GM21381 (cell line): ENCODE data around the gene MID2.
"Not testable (repeated sequence)": the region's sequence is repeated elsewhere in the genome, so short reads cannot be mapped to it uniquely, and the experiment has no call there.

Experiments used
- ATAC-seq: cut with Tn5 transposase; IDR thresholded peaks from one replicate; pipeline ENCODE4 v1.9.1; 2021; ENCODE audit warnings: mild to moderate bottlenecking, moderate library complexity; ENCODE audit not compliant: unreplicated experiment

Gene MID2

DNA sequence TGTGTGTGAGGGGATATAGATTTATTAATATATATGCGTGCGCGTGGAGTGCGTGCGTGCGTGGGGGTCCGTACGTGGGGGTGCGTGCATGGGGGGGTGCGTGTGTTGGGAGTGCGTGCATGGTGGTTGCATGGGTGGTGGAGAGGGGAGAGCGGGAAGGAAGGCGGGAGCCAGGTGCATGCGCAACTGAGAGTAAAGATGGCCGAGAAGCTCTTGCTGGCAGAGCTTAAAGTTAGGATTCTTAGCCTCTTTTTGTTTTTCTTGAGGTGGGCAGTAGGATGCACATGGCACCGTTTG, 110.7 kb downstream of the MID2 start:
- no peak for ATAC-seq

DNA sequence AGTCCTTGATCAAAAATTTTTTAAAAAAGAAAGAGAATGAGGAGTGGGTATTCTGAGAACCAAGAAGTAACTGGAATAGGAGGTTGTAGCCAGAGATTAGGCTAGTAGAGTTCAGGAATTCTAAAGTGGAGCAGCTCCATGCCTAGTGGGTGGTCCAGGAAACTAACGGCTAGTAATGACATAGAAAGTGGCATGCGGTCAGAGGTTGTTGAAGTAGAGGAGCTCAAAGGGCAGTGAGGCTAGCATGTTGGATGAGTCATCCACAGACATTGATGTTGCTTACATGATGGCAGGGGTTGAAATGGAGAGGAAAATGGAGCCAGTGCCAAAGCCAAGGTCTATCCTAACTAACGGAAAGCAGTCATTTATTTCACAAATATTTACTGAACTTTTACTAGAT, 114.4 kb downstream of the MID2 start:
- ATAC-seq = no peak

DNA sequence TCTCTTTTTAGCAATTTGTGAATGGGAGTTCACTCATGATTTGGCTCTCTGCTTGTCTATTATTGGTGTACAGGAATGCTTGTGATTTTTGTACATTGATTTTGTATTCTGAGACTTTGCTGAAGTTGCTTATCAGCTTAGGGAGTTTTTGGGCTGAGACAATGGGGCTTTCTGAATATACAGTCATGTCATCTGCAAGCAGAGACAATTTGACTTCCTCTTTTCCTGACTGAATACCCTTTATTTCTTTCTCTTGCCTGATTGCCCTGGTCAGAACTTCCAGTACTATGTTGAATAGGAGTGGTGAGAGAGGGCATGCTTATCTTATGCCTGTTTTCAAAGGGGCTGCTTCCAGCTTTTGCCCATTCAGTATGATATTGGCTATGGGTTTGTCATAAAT, 129.7 kb downstream of the MID2 start:
- ATAC-seq = not testable (repeated sequence)

DNA sequence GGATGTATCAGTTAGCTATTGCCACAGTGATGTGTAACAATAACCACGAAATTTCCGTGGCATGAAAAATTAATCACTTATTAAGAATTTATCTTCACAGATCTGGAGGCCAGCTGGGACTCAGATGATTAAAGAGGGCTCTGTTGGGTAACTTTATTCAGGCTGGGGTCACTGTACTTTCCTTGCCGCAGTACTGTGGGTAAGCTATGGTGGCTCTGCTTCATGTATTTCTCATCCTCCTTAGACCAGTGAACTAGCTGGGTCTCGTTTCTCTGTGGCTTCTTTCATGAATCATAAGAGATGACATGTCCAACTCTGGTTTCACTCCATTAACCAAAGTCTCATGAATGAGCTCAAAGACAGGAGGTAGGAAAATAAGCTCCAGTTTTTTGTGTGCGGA, 143.0 kb downstream of the MID2 start:
- ATAC-seq = no peak

DNA sequence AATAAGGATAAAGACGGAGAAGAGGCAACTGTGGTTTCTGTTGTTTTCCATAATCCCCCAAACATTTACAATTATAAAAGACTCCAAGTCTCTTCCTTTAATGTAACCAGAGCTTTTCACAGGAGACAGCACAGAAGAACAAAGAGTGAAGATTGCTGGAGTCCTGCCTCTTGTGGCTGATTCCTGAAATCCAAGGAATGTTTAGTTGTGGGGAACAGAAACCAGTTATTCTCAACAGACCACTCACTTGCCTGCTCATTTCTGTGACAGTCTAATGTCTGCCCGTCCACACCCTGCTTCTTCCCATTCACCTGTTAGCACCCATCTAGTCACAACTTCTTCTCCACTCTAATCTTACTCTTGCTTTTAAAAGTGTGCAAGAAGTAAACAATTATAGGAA, 144.4 kb downstream of the MID2 start:
- no peak for ATAC-seq

DNA sequence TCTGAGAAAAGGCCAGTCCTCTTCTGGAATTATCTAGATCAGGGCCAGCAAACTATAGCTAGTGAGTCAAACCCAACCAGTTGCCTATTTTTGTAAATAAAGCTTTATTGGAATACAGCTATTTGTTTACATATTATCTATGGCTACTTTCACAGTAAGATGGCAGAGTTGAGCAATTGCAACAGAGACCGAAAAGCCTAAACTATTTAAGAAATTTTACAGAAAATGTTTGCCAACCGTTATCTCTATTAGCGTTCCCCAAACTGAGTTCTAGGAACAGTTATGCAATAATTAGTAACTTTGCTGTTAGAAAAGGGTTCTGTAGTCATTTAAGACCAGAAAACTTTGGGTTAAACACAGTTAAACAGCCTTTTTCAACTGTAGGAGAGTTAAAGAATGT, 146.0 kb downstream of the MID2 start:
- no peak for ATAC-seq
